Measurements from ENCODE around the gene BCL2L15. TPM values are rescaled to one million over a fixed set of nuclear protein-coding genes. Genes with fewer than 3 reads are reported as not detected.

Gene BCL2L15
- total RNA-seq, 1 experiment from 2014 or later: 0.10 TPM

DNA sequence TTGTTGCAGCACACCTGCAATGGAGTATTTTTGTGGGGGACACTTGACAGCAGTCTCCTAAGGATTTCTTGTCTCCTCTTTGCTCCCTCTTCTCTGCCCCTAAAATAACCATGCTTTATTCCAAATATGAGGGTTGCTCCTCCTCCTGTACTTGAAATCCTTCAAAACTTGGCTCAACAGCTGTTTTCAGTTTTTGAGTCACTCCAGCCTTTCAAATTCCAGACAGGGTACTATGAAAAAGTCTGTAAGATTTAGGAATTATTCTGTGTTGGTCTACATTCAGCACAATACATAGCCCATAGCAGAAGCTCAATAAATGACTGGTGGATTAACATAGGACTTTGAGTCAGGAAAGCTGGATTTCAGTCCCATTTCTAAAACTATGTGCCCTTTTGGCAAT lies 11.7 kb upstream of the BCL2L15 start:
- no peak overlapping the region for H3K27ac ChIP-seq (ENCODE audit: low read length)
- H3K9me3 ChIP-seq (ENCODE audit: control insufficient read depth, insufficient read depth, low read depth, low read length): no peaks in the 10 kb centered on the region
- peaks cover 4% of the 10 kb centered on the region for H3K4me1 ChIP-seq (ENCODE audit: control insufficient read depth, insufficient read depth, low read length)
- H3K4me3 ChIP-seq (ENCODE audit: low read depth in 2 of 2, low read length in 2 of 2): no peak overlapping the region
- DNase-seq (ENCODE audit: low read depth, low spot score) (no peak), ATAC-seq (no peak)
- H3K27me3 ChIP-seq (ENCODE audit: control insufficient read depth, insufficient read depth, low read length): no peaks in the 10 kb centered on the region
- in situ Hi-C loops (cut with HindIII; ENCODE audit: low pct_unique_long_range_greater_than_20kb, low sequenced_read_pairs): no loop called here
- no peaks in the 10 kb centered on the region; the same call in none of the 2 replicates for H3K36me3 ChIP-seq (ENCODE audit: control insufficient read depth, insufficient read depth, low read length)
- no peak for TF ChIP-seq POLR2AphosphoS5 (IDR thresholded peaks at IDR 0.05; ENCODE audit: low read depth, low read length)
- TF ChIP-seq SIN3A (IDR thresholded peaks at IDR 0.05; ENCODE audit: borderline replicate concordance, insufficient read depth, low read depth, low read length): no peak
- no peak for TF ChIP-seq TCF7L2 (IDR thresholded peaks at IDR 0.05; ENCODE audit: low read depth, low read length)
- TF ChIP-seq, protein P1, sequence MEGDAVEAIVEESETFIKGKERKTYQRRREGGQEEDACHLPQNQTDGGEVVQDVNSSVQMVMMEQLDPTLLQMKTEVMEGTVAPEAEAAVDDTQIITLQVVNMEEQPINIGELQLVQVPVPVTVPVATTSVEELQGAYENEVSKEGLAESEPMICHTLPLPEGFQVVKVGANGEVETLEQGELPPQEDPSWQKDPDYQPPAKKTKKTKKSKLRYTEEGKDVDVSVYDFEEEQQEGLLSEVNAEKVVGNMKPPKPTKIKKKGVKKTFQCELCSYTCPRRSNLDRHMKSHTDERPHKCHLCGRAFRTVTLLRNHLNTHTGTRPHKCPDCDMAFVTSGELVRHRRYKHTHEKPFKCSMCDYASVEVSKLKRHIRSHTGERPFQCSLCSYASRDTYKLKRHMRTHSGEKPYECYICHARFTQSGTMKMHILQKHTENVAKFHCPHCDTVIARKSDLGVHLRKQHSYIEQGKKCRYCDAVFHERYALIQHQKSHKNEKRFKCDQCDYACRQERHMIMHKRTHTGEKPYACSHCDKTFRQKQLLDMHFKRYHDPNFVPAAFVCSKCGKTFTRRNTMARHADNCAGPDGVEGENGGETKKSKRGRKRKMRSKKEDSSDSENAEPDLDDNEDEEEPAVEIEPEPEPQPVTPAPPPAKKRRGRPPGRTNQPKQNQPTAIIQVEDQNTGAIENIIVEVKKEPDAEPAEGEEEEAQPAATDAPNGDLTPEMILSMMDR (IDR thresholded peaks at IDR 0.05): no peak
- TF ChIP-seq, protein P2, sequence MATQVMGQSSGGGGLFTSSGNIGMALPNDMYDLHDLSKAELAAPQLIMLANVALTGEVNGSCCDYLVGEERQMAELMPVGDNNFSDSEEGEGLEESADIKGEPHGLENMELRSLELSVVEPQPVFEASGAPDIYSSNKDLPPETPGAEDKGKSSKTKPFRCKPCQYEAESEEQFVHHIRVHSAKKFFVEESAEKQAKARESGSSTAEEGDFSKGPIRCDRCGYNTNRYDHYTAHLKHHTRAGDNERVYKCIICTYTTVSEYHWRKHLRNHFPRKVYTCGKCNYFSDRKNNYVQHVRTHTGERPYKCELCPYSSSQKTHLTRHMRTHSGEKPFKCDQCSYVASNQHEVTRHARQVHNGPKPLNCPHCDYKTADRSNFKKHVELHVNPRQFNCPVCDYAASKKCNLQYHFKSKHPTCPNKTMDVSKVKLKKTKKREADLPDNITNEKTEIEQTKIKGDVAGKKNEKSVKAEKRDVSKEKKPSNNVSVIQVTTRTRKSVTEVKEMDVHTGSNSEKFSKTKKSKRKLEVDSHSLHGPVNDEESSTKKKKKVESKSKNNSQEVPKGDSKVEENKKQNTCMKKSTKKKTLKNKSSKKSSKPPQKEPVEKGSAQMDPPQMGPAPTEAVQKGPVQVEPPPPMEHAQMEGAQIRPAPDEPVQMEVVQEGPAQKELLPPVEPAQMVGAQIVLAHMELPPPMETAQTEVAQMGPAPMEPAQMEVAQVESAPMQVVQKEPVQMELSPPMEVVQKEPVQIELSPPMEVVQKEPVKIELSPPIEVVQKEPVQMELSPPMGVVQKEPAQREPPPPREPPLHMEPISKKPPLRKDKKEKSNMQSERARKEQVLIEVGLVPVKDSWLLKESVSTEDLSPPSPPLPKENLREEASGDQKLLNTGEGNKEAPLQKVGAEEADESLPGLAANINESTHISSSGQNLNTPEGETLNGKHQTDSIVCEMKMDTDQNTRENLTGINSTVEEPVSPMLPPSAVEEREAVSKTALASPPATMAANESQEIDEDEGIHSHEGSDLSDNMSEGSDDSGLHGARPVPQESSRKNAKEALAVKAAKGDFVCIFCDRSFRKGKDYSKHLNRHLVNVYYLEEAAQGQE (IDR thresholded peaks at IDR 0.05; ENCODE audit: insufficient read depth in 1 of 2, low read depth in 2 of 2, low read length in 1 of 2): no peak
- ChIA-PET CTCF (no interaction called here), POLR2A (no interaction called here)
- BruUV-seq (replicated peaks): no TSS peak
- intact Hi-C loops (cut with micrococcal nuclease; ENCODE audit: unreplicated experiment): no loop called here

DNA sequence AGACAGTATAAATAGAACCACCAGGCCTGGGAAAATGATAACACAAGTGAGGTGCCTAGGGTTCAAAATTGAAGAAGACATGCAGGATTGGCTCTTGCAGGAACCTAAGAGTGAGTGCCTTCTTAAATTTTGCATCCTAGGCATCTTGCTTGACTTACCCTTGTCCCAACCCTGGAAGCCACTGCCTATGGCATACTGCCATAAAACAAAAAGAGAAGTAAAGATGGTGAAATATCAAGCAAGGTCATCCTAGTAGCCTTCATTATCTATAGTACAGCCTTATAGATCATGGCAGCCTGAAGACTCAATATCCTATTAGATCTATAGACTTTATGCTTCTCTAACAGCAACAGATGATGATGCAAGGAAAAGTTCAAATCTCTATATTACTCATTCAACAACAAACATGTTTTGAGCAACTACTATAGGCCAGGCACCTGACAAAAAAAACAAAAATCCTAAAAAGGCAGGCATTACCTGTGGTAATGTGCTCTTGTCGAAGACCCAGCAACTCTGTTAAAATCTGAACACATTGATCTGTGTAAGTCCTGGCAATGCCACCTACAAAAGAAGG lies 10.9 kb upstream of the BCL2L15 start:
- intact Hi-C loops (cut with micrococcal nuclease; ENCODE audit: unreplicated experiment): no loop called here
- BruUV-seq (replicated peaks): no TSS peak
- no peaks in the 10 kb centered on the region for H3K27me3 ChIP-seq (ENCODE audit: control insufficient read depth, insufficient read depth, low read length)
- no peaks in the 10 kb centered on the region for H3K4me1 ChIP-seq (ENCODE audit: control insufficient read depth, insufficient read depth, low read length)
- H3K4me3 ChIP-seq (ENCODE audit: low read depth in 2 of 2, low read length in 2 of 2): no peak overlapping the region
- ChIA-PET CTCF (no interaction called here), POLR2A (no interaction called here)
- H3K36me3 ChIP-seq (ENCODE audit: control insufficient read depth, insufficient read depth, low read length): no peaks in the 10 kb centered on the region; the same call in none of the 2 replicates
- no peaks in the 10 kb centered on the region for H3K9me3 ChIP-seq (ENCODE audit: control insufficient read depth, insufficient read depth, low read depth, low read length)
- H3K27ac ChIP-seq (ENCODE audit: low read length): no peak overlapping the region
- ATAC-seq (no peak), DNase-seq (ENCODE audit: low read depth, low spot score) (no peak)
- TF ChIP-seq POLR2AphosphoS5 (IDR thresholded peaks at IDR 0.05; ENCODE audit: low read depth, low read length) (no peak), SIN3A (IDR thresholded peaks at IDR 0.05; ENCODE audit: borderline replicate concordance, insufficient read depth, low read depth, low read length) (no peak), TCF7L2 (IDR thresholded peaks at IDR 0.05; ENCODE audit: low read depth, low read length) (no peak)
- TF ChIP-seq, protein P2 (IDR thresholded peaks at IDR 0.05; ENCODE audit: insufficient read depth in 1 of 2, low read depth in 2 of 2, low read length in 1 of 2): no peak
- TF ChIP-seq, protein P1 (IDR thresholded peaks at IDR 0.05): no peak
- in situ Hi-C loops (cut with HindIII; ENCODE audit: low pct_unique_long_range_greater_than_20kb, low sequenced_read_pairs): no loop called here

All from Panc1 (cell line).